ENCODE results near the gene DCAKD.

DCAKD gene

GRCh38 chr17:44983563-44983962 lies 67.9 kb downstream of the DCAKD start:
- DNase-seq (ENCODE audit: low read depth) = no peak
- H3K4me3 ChIP-seq (replicated peaks; ENCODE audit: low read depth, low read length) = no peak overlapping the region
- TF ChIP-seq, protein P1, sequence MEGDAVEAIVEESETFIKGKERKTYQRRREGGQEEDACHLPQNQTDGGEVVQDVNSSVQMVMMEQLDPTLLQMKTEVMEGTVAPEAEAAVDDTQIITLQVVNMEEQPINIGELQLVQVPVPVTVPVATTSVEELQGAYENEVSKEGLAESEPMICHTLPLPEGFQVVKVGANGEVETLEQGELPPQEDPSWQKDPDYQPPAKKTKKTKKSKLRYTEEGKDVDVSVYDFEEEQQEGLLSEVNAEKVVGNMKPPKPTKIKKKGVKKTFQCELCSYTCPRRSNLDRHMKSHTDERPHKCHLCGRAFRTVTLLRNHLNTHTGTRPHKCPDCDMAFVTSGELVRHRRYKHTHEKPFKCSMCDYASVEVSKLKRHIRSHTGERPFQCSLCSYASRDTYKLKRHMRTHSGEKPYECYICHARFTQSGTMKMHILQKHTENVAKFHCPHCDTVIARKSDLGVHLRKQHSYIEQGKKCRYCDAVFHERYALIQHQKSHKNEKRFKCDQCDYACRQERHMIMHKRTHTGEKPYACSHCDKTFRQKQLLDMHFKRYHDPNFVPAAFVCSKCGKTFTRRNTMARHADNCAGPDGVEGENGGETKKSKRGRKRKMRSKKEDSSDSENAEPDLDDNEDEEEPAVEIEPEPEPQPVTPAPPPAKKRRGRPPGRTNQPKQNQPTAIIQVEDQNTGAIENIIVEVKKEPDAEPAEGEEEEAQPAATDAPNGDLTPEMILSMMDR (IDR thresholded peaks at IDR 0.05; ENCODE audit: low read length, missing control alignments) = no peak

- DNase-seq (ENCODE audit: low read depth) = no peak
- TF ChIP-seq, protein P1 (IDR thresholded peaks at IDR 0.05; ENCODE audit: low read length, missing control alignments) = no peak
- no peak overlapping the region for H3K4me3 ChIP-seq (replicated peaks; ENCODE audit: low read depth, low read length)
These were observed 69.2 kb downstream of the DCAKD start for GRCh38 chr17:44982113-44982702.

DNA sequence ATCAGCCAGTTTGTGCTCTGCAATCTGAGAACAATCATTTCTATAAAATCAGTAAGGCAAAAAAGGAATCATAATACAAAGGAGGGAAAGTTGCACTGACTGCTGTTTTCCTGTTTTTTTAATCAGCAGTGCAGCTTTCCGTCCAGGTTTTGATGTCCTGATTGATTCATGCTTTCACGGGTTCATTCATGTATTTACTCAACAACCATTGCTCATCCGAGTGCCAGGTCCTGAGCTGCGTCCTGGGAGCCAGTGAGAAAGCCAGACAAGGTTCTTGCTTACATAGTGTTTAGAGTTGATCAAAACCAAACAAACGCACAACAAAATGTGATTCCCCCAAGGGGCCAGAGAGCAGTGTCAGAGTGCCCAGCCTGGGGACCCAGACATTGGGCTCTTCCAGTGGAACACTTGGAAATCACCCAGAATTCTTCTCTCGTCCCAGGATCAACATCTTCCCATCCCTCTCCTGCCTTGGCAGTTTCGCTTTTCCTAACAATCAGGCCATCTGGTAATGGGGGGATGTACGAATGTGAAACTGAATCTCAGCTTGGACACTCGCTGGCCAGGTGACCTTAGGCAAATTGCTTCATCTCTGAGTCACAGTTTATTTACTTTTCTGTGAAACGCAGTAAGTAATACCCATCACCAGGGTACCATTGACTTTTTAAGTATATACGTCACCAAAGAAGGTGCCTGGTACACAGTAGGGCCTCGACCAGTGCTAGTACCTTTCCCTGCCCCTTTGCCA lies 70.0 kb downstream of the DCAKD start:
- TF ChIP-seq, protein P1 (IDR thresholded peaks at IDR 0.05; ENCODE audit: low read length, missing control alignments) = no peak
- peak; percentile 28 for DNase-seq (ENCODE audit: low read depth)
- no peak overlapping the region for H3K4me3 ChIP-seq (replicated peaks; ENCODE audit: low read depth, low read length)

DNA sequence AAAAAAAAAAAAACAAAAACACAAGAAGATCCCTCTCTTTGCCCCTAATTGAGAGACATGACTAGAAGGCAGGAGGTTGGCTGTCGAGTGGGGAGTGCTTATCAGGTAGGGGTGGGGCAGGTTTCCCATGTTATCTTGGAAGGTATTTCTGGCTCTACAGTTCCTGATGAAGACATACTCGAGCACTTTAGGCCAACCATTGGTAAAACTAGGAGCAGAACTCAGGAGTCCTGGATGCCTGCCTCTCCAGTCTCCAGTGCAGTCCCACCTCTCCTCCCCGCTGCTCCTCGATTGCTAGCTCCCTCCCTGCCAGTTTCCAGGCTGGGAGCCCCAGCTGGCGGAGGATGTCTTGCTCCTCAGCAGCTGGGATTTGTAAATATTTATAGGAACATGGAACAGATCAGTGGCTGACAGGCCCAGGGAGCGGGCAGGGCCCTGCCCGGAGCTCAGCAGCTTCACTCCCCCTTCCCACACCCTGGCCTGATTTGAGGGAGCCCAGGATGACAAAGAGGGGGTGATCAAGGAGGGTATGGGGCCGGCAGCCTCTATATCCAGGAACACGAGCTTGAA lies 71.9 kb downstream of the DCAKD start:
- no peak for DNase-seq (ENCODE audit: low read depth)
- TF ChIP-seq, protein P1 (IDR thresholded peaks at IDR 0.05; ENCODE audit: low read length, missing control alignments) = no peak
- no peak overlapping the region for H3K4me3 ChIP-seq (replicated peaks; ENCODE audit: low read depth, low read length)

DNA sequence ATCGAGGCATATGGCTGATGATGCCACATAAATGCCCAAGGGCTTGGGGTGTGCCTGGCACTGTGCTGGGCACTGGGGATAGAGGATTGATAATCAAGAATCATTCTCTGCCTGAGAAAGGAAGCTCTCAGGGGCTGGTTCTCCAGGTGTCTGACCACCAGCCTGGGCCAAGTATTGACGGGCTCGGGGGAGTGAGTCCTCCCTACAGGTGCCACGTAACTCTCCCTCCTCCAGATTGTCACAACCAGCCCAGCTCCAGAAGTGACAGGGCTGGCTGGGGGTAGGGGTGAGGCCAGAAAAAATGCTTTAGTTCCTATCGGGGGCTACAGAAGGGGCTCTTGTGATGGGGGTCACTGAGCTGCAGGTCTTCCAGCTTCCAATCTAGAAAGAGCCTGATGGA lies 72.6 kb downstream of the DCAKD start:
- TF ChIP-seq, protein P1 (IDR thresholded peaks at IDR 0.05; ENCODE audit: low read length, missing control alignments) = no peak
- no peak overlapping the region for H3K4me3 ChIP-seq (replicated peaks; ENCODE audit: low read depth, low read length)
- no peak for DNase-seq (ENCODE audit: low read depth)

GRCh38 chr17:44977814-44978550 lies 73.5 kb downstream of the DCAKD start:
- DNase-seq (ENCODE audit: low read depth) = no peak
- TF ChIP-seq, protein P1 (IDR thresholded peaks at IDR 0.05; ENCODE audit: low read length, missing control alignments) = no peak
- no peak overlapping the region for H3K4me3 ChIP-seq (replicated peaks; ENCODE audit: low read depth, low read length)
